ENCODE results near the gene TAS2R41. TPM values are rescaled to one million over a fixed set of nuclear protein-coding genes. Genes with fewer than 3 reads are reported as not detected.
"Not testable (repeated sequence)": the region's sequence is repeated elsewhere in the genome, so short reads cannot be mapped to it uniquely, and the experiment has no call there.

Gene TAS2R41
- total RNA-seq, 1 donor = not detected

DNA sequence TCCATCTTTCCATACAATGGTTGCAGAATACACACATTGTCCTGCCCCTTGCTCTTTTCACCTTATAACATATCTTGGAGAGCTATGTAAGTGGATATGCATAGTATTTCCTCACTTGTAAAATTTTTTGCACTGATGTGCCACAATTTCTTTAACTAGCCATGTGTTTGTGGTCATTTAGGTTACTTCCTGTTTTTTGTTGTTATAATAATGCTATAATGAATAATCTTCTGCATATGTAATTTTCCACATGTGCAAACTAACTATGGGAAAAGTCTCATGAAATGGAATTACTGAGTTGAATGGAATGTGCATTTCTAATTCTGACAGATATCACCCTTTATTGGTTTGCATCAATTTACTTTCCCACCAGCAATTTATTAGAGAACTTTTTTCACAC is 2.8 kb downstream of the TAS2R41 start:
- H3K4me3 ChIP-seq (ENCODE audit: low read depth, low read length) = no peak overlapping the region
- TF ChIP-seq, protein P1, sequence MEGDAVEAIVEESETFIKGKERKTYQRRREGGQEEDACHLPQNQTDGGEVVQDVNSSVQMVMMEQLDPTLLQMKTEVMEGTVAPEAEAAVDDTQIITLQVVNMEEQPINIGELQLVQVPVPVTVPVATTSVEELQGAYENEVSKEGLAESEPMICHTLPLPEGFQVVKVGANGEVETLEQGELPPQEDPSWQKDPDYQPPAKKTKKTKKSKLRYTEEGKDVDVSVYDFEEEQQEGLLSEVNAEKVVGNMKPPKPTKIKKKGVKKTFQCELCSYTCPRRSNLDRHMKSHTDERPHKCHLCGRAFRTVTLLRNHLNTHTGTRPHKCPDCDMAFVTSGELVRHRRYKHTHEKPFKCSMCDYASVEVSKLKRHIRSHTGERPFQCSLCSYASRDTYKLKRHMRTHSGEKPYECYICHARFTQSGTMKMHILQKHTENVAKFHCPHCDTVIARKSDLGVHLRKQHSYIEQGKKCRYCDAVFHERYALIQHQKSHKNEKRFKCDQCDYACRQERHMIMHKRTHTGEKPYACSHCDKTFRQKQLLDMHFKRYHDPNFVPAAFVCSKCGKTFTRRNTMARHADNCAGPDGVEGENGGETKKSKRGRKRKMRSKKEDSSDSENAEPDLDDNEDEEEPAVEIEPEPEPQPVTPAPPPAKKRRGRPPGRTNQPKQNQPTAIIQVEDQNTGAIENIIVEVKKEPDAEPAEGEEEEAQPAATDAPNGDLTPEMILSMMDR (IDR thresholded peaks at IDR 0.05; ENCODE audit: insufficient read depth, low read depth, low read length) = no peak
- DNase-seq (ENCODE audit: low read depth) = peak; percentile 50

GRCh38 chr7:143484119-143484518 is 6.4 kb downstream of the TAS2R41 start:
- TF ChIP-seq, protein P1 (IDR thresholded peaks at IDR 0.05; ENCODE audit: insufficient read depth, low read depth, low read length) = no peak
- peak; percentile 72 for DNase-seq (ENCODE audit: low read depth)
- no peak overlapping the region for H3K4me3 ChIP-seq (ENCODE audit: low read depth, low read length)

GRCh38 chr7:143485094-143485493 is 7.4 kb downstream of the TAS2R41 start:
- H3K4me3 ChIP-seq (ENCODE audit: low read depth, low read length) = no peak overlapping the region
- TF ChIP-seq, protein P1 (IDR thresholded peaks at IDR 0.05; ENCODE audit: insufficient read depth, low read depth, low read length) = no peak
- no peak for DNase-seq (ENCODE audit: low read depth)

DNA sequence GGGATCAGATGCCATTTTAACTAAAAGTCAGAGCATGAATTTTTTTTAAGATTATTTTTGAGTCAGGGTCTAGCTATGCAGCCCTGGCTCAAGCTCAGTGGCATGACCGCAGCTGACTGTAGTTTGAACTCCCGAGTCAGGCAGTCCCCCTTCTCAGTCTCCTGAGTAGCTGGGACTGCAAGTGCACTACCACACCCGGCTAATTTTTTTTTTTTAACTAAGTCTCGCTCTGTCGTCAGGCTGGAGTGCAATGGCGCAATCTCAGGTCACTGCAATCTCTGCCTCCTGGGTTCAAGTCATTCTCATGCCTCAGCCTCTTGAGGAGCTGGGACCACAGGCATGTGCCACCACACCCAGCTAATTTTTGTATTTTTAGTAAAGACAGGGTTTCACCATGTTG is 7.8 kb downstream of the TAS2R41 start:
- no peak overlapping the region for H3K4me3 ChIP-seq (ENCODE audit: low read depth, low read length)
- peak; percentile 77 for DNase-seq (ENCODE audit: low read depth)
- TF ChIP-seq, protein P1 (IDR thresholded peaks at IDR 0.05; ENCODE audit: insufficient read depth, low read depth, low read length) = no peak

DNA sequence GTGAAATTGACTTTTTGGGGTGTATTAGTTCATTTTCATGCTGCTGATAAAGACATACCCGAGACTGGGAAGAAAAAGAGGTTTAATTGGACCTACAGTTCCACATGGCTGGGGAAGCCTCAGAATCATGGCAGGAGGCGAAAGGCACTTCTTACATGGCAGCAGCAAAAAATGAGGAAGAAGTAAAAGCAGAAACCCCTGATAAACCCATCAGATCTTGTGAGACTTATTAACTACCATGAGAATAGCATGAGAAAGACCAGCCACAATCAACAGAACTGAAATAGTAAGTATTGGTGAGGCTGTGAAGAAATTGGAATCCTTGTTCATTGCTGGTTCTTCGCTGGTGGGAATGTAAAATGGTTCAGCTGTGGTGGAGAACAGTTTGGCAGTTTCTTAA is 8.6 kb downstream of the TAS2R41 start:
- DNase-seq (ENCODE audit: low read depth); H3K4me3 ChIP-seq (ENCODE audit: low read depth, low read length): not testable (repeated sequence)

GRCh38 chr7:143487061-143487460 is 9.4 kb downstream of the TAS2R41 start:
- TF ChIP-seq, protein P1 (IDR thresholded peaks at IDR 0.05; ENCODE audit: insufficient read depth, low read depth, low read length) = no peak
- H3K4me3 ChIP-seq (ENCODE audit: low read depth, low read length) = no peak overlapping the region
- peak; percentile 63 for DNase-seq (ENCODE audit: low read depth)

DNA sequence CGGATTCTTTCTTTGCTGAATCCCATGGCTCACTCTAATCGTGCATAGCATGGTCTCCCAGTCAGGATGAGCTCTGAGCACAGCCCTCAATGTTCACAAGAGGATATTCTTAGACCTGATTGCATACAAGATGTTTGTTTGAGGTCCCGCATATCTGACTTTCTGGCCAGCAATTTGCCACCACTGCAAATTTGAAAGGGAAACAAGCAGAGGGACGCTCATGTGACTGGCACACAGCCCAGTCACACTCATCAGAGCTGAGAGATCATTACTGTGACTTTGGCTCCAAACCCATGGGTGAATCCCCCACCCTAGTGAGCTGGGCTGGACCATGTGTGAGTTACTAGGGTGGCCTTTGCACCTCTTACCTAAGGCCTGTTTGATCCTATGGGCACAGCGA is 9.9 kb downstream of the TAS2R41 start:
- TF ChIP-seq, protein P1 (IDR thresholded peaks at IDR 0.05; ENCODE audit: insufficient read depth, low read depth, low read length) = no peak
- H3K4me3 ChIP-seq (ENCODE audit: low read depth, low read length) = no peak overlapping the region
- peak; percentile 82 for DNase-seq (ENCODE audit: low read depth)
